ENCODE data around the gene COQ8A. TPM values are rescaled to one million over a fixed set of nuclear protein-coding genes. Genes with fewer than 3 reads are reported as not detected.
"Not testable (repeated sequence)": the region's sequence is repeated elsewhere in the genome, so short reads cannot be mapped to it uniquely, and the experiment has no call there.

The COQ8A gene
- total RNA-seq, 1 donor from 2014 or later = 17.5 TPM

DNA sequence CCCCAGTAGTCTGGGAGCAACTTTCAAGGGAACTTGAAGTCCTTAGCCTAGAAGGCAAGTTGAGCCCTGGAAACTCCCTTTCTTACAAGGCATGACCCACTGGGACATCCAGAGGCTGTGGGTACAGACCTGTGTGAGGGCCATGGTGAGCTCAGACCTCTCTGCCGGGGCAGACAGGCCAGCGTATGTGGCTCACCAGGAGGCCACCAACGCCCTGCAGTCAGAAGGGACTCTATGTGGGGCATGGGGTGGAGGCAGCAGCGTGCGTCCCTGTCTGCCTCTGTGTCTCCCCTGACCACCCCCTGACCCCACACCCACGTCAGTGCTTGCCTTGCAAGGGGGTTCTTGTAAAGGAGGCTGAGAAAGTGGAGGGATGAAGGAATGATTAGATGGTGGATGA is 10.8 kb downstream of the COQ8A start:
- FAIRE-seq (no peak), DNase-seq (ENCODE audit: low spot score in 2 of 2) (no peak)

DNA sequence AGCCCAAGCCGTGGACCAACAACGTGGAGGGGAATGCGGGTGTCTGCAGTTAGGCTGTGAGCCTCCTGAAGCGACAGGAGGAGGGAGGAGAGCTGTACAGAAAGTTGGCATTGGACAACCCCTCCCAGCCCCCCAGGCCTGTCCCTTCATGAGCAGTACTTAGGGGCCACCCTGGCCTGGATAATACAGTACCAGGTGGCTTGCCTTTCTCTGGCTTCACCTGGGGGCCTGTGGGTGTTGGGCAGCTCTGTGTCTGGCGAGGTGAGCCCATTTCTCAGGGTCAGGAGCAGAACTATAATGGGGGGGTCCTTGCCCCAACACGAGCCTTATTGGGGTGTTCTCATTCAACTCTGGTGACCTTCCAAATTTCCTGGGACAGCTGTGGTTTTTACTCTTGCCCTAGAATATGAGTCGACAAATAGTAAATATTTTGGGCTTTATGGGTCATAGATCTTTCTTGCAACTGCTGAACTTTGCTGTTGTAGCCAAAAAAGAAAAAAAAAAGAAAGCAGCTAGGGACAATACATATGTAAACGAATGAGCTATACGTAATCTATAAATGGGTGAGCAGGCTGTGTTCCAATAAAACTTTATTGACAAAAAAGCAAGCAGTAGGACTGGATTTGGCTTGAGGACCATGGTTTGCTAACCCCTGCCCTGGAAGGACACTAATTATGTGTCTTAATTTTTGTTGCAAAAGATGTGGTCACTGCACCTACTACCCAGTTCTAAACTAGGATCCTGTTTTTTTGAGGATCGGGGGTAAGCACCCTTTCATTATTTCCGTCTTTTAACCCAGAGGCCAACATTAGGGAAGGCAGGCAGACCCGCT is 11.4 kb downstream of the COQ8A start:
- FAIRE-seq = no peak
- no peak for DNase-seq (ENCODE audit: low spot score in 2 of 2)

DNA sequence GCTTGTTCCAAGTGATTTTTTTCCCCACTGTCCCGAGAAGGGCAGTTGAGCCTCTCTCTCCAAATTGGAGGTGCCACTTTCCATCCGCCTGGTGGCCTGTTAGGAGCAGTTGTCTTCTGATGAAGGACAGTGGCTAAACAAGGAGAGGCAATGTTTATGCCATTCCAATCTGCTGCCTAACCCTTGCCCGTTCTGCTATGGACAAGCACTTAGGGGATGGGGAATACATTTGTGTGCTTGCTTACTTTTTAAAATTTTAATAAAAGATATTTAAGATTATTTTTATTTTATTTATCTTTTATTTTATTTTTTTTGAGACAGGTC is 12.0 kb downstream of the COQ8A start:
- FAIRE-seq (no peak), DNase-seq (ENCODE audit: low spot score in 2 of 2) (no peak)

DNA sequence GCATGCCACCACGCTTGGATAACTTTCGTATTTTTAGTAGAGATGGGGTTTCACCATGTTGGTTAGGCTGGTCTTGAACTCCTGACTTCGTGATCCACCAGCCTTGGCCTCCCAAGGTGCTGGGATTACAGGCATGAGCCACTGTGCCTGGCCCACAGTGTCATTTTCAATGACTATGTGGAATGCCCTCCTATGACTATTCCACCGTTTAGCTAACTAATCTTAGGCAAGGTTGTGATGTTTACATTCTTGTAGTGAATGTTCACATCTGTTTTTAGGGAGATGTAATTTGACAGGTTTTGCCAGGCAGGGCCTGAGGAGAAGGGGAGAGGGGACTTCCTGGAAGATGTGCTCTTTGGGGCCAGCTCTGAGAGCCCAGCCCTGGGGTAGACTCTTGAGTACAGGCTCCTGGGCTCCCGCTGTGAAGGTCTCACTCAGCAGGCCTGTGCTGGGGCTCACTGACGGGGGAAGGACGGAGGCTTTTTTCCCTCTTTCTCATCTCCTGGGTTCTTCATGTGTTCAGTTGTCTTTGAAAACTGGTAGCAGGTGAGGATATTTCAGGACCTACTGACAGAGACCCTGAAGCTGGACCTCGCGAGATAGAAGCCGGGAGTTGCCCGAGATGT is 13.2 kb downstream of the COQ8A start:
- no peak for FAIRE-seq
- DNase-seq (ENCODE audit: low spot score in 2 of 2) = no peak

DNA sequence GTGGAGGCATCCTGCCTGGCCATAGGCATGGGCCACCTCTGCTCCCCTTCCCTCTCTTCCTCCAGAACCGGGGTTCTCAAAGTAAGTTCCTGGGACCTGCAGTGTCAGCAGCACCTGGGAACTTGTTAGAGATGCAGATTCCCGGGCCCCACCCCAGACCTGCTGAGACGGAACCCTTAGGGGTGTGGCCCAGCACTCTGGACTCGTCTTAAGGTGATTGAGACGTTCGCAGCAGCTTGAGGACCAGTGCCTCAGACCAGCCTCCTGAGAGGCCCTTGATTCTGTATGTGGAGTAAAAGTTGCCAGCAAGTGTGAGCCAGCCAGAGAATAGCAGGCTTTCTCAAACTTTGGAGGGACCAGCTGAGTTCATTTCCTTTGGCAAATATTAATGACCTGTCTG is 14.2 kb downstream of the COQ8A start:
- DNase-seq (ENCODE audit: low spot score in 2 of 2) = no peak
- no peak for FAIRE-seq

DNA sequence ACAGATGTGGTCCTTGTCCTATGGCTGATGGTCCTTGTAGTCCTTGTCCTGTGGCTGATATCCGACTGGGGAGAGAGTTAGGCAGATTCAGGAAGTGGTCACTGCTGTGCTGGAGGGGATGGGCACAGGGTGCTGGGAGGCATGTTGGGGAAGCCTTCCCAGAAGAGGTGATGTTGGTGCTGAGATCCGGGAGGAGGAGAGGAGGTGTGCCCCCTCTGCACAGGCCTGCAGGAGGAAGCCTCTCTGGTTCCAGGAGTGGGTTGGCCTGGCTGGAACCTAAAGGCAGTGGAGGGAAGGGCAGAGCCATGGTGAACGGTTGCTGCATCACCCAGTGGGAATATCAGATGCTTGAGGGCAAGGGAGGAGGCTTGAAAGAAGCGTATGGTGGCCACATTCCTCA is 14.7 kb downstream of the COQ8A start:
- DNase-seq (ENCODE audit: low spot score in 2 of 2) = no peak
- FAIRE-seq = no peak

DNA sequence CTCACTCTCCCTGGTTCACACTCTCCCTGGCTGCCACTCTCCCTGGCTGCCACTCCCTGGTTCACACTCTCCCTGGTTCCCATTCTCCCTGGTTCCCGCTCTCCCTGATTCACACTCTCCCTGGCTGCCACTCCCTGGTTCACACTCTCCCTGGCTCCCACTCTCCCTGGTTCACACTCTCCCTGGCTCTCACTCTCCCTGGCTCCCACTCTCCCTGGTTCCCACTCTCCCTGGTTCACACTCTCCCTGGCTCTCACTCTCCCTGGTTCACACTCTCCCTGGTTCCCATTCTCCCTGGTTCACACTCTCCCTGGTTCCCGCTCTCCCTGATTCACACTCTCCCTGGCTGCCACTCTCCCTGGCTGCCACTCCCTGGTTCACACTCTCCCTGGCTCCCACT is 15.8 kb downstream of the COQ8A start:
- not testable (repeated sequence) for DNase-seq (ENCODE audit: low spot score in 2 of 2); FAIRE-seq

DNA sequence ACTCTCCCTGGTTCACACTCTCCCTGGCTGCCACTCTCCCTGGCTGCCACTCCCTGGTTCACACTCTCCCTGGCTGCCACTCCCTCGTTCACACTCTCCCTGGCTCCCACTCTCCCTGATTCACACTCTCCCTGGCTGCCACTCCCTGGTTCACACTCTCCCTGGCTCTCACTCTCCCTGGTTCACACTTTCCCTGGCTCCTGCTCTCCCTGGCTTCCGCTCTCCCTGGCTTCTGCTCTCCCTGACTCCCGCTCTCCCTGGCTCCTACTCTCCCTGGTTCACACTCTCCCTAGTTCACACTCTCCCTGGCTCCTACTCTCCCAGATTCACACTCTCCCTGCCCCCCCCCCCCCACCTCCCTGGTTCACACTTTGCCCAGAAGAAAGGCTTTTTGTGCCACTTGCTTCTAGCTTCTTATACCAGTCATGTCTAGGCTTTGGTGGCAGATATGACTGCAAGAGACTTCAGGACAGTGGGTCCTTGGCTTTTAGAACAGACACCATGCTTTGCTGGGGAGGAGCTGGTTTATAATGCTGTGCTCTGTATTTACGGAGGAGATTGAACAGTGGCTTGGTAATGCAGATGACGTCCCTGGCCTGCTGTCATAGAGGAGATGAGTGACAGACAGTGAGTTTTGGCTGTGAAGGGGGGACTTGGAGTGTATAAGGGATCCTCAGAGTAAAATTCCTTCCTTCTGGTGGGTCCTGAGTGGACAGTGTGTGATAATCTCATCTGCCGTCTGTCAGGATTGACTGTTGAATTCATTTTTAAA is 17.0 kb downstream of the COQ8A start:
- DNase-seq (ENCODE audit: low spot score in 2 of 2) (no peak), FAIRE-seq (no peak)

DNA sequence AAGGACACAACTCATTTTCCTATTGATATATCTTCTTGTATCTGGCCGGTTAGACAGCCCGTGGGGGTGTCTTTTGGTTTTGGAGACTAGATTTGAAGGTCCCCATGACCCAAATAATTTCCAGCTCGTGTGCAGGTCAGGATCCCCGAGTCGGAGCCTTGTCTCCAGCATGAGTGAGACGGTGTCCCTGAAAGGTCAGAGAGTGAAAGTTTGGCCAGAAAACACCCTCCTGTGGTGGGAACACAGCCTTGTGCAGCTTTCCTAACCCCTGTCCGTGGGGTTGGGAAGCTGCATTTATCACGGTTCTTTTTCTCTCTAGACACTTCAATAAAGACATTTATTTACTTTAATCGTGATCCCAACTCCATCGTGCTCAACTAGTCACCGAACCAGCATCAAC is 17.6 kb downstream of the COQ8A start:
- FAIRE-seq (no peak), DNase-seq (ENCODE audit: low spot score in 2 of 2) (no peak)

DNA sequence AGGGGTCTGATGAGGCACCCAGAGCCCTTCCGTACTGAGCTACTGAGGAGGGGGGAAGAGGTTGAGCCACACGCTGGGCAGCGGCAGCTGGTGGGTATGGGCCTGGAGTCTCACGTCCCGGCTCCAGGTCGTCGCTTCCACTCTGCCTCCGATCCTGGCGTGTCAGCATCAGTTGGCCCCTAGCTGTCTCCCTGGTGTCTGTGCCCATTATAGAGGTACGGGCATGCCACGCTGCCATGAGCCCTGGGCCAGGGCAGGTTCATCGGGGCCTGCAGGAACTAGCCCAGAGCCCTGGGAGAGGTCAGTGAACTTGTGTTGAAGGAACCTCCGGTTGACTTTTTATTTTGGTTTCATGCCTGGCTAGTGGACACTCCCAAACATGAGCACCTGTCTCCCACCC is 18.2 kb downstream of the COQ8A start:
- no peak for FAIRE-seq

DNA sequence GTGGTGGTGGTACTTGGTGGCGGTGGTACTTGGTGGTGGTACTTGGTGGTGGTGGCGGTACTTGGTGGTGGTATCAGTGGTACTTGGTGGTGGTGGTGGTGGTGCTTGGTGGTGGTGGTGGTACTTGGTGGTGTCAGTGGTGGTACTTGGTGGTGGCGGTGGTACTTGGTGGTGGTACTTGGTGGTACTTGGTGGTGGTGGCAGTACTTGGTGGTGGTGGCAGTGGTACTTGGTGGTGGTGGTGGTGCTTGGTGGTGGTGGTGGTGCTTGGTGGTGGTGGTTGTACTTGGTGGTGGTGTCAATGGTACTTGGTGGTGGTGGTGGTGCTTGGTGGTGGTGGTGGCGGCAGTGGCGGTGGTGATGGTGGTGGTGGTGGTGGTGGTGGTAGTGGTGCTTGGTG is 20.2 kb downstream of the COQ8A start:
- DNase-seq (ENCODE audit: low spot score in 2 of 2) (no peak), FAIRE-seq (no peak)

More for the DNA sequence above, 18.2 kb downstream of the COQ8A start:
- no peak for DNase-seq (ENCODE audit: low spot score in 2 of 2)

DNA sequence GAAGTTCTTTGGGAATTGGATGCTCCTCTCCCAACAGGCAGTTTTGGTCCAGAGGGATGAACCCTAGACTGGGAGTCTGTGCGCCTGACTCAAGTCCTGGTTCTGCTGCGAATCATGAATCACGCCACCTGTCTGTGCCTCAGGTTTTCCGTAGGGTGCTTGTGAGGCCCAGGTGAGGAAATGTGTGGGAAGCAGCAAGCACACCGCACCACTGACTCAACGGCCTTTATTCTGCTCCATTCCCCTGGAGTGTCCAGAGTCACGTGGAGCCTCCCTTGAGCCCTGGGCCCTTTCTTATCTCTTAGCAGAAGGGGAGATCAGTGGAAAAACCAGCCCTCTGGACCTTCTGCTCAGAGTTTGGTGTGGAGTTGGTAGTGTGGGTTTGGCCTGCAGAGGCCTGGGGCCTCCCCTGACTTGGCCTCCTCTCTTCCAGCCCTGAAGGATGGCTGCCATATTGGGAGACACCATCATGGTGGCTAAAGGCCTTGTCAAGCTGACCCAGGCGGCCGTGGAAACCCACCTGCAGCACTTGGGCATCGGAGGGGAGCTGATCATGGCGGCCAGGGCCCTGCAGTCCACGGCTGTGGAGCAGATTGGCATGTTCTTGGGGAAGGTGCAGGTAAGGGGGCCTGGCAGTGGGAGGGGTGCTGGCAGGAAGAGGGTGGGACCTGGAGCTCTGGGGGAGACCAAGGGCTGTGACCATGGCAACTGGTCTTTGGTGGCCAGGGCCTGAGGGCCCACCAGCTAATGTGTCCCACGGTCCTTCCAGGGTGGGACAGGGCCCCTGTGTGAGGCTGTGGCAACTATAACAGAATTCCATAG is 21.1 kb downstream of the COQ8A start:
- no peak for FAIRE-seq

DNA sequence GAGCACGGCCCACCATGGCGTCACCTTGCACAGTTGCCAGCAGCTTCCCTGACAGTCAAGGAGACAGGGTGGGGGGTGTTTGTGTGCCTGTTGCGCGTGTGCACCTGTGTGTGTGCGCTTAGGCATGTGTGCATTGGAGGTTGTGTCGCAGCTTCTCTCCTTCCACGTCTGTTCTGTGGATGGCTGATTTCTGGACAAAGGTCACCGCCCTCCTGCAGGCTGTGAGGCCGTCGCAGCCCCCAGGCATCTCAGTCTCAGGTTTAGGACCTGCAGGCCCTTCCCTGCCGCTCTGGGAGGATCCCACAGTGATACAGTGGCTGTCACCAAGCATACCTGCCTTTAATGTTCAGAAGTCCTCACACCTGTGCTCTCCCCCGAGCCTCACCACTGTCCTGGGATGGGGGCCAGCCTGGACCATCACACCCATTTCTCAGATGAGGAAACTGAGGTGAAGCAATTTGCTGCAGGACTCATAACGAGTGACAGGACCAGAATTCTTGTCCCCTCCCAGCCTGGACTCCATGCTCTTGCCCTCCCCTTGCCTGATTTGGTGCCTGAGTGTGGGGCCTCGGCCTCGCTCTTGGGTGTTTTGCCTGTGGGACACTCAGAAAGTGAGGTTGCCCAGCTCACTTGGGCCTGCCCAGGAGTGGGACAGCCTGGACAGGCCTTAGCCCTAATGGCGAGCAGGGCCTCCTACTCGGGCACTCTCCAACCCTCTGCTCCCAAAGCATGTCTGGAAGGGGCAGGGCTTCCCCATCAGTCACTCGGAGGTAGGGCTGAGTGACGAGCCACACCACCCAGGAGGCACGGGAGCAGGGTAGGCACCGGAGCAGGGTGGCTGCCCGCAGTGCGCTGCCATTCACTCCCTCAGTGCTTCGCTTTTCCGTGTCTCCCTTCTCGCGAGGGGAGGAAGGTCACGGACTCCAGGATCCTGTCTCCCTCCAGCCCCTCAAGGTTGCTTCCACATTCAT is 22.6 kb downstream of the COQ8A start:
- DNase-seq (ENCODE audit: low spot score in 2 of 2) (no peak), FAIRE-seq (no peak)

More for the DNA sequence above, 21.1 kb downstream of the COQ8A start:
- no peak for DNase-seq (ENCODE audit: low spot score in 2 of 2)

DNA sequence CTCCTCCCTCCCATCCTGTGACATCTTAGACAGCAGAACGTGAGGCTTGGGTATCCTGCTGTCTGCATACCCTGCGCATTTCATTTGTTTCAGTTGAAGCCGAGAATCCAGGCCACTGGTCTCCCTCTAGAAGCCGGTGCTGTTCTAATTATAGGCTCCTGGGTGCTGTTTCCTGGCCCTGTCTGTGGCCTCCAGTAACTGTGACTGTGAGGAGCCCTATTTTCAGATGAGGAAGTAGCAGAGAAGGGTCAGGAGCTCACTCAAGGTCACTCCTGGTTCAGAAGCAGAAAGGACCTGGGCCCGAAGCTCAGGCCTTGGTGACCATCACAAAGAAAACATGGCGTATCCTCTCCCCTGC is 24.0 kb downstream of the COQ8A start:
- FAIRE-seq = no peak
- DNase-seq (ENCODE audit: low spot score in 2 of 2) = no peak

DNA sequence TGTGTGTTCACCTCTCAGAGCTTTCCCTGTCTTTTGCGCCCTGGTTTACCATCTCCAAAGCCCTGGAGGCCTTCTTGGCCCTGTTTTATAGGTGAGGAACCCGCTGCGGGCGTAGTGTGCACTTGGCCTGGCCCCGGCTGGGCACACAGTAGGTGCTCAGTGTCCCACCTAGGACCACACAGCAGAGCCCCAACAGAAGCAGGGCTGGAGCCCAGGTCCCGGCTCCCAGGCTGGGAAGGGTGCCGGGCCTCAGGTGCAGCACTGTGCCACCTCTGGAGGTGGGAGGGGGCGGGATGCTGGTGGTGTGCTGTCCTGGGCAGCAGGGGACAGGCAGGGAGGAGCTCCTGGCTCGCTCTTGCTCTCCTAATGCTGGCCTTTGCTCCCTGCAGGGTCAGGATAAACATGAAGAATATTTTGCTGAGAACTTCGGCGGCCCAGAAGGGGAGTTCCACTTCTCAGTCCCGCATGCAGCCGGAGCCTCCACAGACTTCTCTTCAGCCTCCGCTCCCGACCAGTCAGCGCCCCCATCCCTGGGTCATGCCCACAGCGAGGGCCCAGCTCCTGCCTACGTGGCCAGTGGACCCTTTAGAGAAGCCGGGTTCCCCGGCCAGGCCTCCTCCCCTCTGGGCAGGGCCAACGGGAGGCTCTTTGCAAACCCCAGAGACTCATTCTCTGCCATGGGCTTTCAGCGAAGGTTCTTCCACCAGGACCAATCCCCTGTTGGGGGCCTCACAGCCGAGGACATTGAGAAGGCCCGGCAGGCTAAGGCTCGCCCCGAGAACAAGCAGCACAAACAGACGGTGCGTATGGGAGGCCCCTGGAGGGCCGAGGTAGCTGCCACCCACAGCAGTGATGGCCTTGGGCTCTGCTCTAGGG is 24.8 kb downstream of the COQ8A start:
- DNase-seq (ENCODE audit: low spot score in 2 of 2) (no peak), FAIRE-seq (no peak)

DNA sequence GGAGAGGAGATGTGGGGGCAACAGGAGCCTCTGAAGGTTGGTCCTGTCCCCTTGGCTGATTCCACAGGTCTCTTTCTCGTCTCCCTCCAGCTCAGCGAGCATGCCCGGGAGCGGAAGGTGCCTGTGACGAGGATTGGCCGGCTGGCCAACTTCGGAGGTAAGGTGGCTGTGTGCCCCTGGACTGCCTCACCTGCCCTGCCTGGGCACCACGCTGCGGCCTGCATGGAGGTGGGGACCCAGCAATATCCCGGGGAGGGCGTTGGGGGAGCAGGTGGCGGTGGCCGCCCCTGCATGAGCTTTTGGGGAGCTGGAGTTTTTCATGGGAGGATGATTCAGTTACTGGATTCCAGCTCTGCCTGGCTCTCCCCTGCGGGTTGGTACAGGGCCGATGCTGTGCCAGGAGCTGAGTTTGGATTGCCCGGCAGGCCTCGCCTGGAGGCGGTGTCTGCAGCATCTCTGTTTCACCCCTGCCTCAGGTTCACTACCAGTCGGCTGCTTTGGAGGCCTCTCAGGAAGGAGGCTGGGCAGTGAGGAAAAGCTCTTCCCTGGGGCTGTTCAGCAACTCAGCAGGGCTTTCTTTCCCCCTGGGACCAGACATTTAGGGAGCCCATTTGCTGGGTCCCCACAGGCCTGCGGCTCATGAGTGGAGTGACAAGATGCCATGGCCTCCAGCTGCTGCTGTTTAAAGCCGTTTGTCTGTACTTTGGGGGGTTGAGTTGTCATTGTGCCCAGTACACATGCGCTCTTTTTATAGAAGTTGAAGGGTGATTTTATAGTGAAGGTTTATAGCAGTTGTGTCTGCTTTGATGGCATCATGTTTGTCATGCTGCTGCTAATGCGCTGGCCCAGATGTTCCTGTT is 25.7 kb downstream of the COQ8A start:
- FAIRE-seq (no peak), DNase-seq (ENCODE audit: low spot score in 2 of 2) (no peak)

DNA sequence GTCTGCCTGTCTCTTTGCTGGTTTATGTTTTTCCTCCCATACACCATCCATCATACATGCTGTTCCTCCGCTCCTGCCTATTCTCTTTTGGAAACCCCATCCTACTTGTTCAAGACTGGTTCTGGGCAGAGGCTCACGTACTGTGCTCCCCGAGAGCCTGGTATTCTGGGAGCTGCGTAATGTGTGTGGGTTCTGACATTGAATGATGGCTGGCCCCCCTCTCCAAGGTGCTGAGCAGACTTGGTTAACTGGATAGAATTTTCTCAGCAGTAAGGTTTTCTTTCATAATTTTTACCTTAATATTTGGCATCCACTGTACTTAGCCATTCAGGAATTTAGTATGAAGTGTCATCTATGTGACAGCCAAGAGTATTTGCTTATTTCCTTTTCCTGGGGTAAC is 26.6 kb downstream of the COQ8A start:
- FAIRE-seq (no peak), DNase-seq (ENCODE audit: low spot score in 2 of 2) (no peak)

DNA sequence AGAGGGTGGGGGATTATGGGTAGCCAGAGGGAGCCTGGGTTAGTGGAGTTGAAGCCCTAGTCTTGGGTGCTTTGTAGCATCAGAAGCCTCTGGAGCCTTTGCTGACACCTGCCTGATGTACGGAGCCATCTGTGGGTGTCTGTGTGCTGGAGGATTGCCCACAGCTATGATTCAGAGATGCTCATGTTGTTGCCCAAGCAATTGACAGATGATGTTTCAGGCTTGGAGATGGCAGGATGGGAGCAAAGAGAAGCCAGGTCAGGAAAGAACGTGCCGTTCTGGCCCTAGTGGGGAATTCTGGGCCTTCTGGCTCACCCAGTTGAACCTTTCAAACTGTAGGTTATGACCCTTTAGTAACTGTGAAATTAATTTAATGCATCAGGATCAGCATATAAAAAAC is 27.6 kb downstream of the COQ8A start:
- FAIRE-seq = no peak
- DNase-seq (ENCODE audit: low spot score in 2 of 2) = no peak

All from frontal cortex (tissue), 4 donors.